CD14-positive monocyte (primary cell): Measurements from ENCODE around the gene EPHA4. TPM values are rescaled to one million over a fixed set of nuclear protein-coding genes. Genes with fewer than 3 reads are reported as not detected.

Experiments
- DNase-seq, 3 donors: peaks; one replicate each; pipeline ENCODE4 v3.0.0-alpha.2; 2011 to 2022
- H2AFZ ChIP-seq: 2 replicates; pipeline ENCODE4 v1.6.0; 2012; ENCODE audit warnings: mild to moderate bottlenecking, low read depth, low read length, inconsistent platforms; ENCODE audit not compliant: insufficient read depth, poor library complexity, severe bottlenecking
- H3K27ac ChIP-seq, 2 donors: 1 replicate in 1 of 2; 2 replicates in 1 of 2; pipeline ENCODE4 v1.5.1; 2012 to 2013; ENCODE audit warnings: low read length in 2 of 2, control low read depth in 1 of 2, inconsistent platforms in 1 of 2, low read depth in 1 of 2, mild to moderate bottlenecking in 1 of 2
- H3K27me3 ChIP-seq, 2 donors: one replicate each; pipeline versions ENCODE4 v1.6.0 to v1.6.1; 2011 to 2013; ENCODE audit warnings: low read length in 2 of 2; ENCODE audit not compliant: control insufficient read depth in 2 of 2, insufficient read depth in 2 of 2
- H3K36me3 ChIP-seq, 2 donors: replicated peaks in 1 of 2; 1 replicate in 1 of 2; 2 replicates in 1 of 2; pipeline versions ENCODE4 v1.5.1 to v1.6.1; 2012 to 2013; ENCODE audit warnings: low read length in 2 of 2, control low read depth in 1 of 2, inconsistent platforms in 1 of 2, mild to moderate bottlenecking in 1 of 2; ENCODE audit not compliant: insufficient read depth in 2 of 2, control insufficient read depth in 1 of 2
- H3K4me1 ChIP-seq, 2 donors: 1 replicate in 1 of 2; 2 replicates in 1 of 2; pipeline versions ENCODE4 v1.5.1 to v1.6.1; 2012 to 2013; ENCODE audit warnings: low read length in 2 of 2, control low read depth in 1 of 2, inconsistent platforms in 1 of 2, mild to moderate bottlenecking in 1 of 2, moderate library complexity in 1 of 2; ENCODE audit not compliant: insufficient read depth in 2 of 2, control insufficient read depth in 1 of 2
- H3K4me2 ChIP-seq: replicated peaks from 2 replicates; pipeline ENCODE3; 2012; ENCODE audit warnings: low read length, moderate library complexity, mild to moderate bottlenecking; ENCODE audit not compliant: poor library complexity, severe bottlenecking; ENCODE audit errors: extremely low read depth
- H3K4me3 ChIP-seq, 3 experiments: fragments of 200-600 bp in 1 of 3; sonication (generic) in 1 of 3; replicated peaks in 1 of 3; 1 replicate in 2 of 3; 2 replicates in 1 of 3; pipeline ENCODE4 v1.5.1; 2011 to 2013; ENCODE audit warnings: low read length in 3 of 3, mild to moderate bottlenecking in 3 of 3, control low read depth in 2 of 3, low read depth in 2 of 3, inconsistent platforms in 1 of 3, moderate library complexity in 1 of 3
- H3K79me2 ChIP-seq: 2 replicates; pipeline ENCODE4 v1.6.0; 2012; ENCODE audit warnings: mild to moderate bottlenecking, control low read depth, inconsistent platforms, low read length, moderate library complexity; ENCODE audit not compliant: insufficient read depth
- H3K9ac ChIP-seq: 2 replicates; pipeline ENCODE4 v1.6.0; 2017; ENCODE audit warnings: low read length, mild to moderate bottlenecking; ENCODE audit not compliant: insufficient read depth, poor library complexity, severe bottlenecking
- H3K9me3 ChIP-seq, 2 donors: replicated peaks in 1 of 2; 1 replicate in 1 of 2; 2 replicates in 1 of 2; pipeline versions ENCODE4 v1.5.1 to v1.6.1; 2012 to 2013; ENCODE audit warnings: low read length in 2 of 2, control low read depth in 1 of 2; ENCODE audit not compliant: control insufficient read depth in 1 of 2, insufficient read depth in 1 of 2
- H4K20me1 ChIP-seq: 2 replicates; pipeline ENCODE4 v1.6.0; 2012; ENCODE audit warnings: mild to moderate bottlenecking, low read length, control low read depth, moderate library complexity; ENCODE audit not compliant: insufficient read depth
- H3K27ac Mint-ChIP-seq, 7 donors: one replicate each; pipeline ENCODE4 v1.8.0; 2020; ENCODE audit warnings: mild to moderate bottlenecking in 7 of 7, mixed read lengths in 7 of 7, moderate library complexity in 6 of 7, inconsistent platforms in 2 of 7
- H3K27me3 Mint-ChIP-seq, 3 donors: one replicate each; pipeline ENCODE4 v1.8.0; 2021 to 2022; ENCODE audit warnings: low read depth in 3 of 3, mild to moderate bottlenecking in 3 of 3, mixed read lengths in 3 of 3, moderate library complexity in 3 of 3, inconsistent platforms in 1 of 3
- H3K36me3 Mint-ChIP-seq, 2 donors: one replicate each; pipeline ENCODE4 v1.8.0; 2020; ENCODE audit warnings: mixed read lengths in 2 of 2, inconsistent platforms in 1 of 2, mild to moderate bottlenecking in 1 of 2
- H3K4me1 Mint-ChIP-seq: one replicate; pipeline ENCODE4 v1.8.0; 2020; ENCODE audit warnings: mild to moderate bottlenecking, mixed read lengths
- H3K4me3 Mint-ChIP-seq, 2 donors: one replicate each; pipeline ENCODE4 v1.8.0; 2020; ENCODE audit warnings: mild to moderate bottlenecking in 2 of 2, mixed read lengths in 2 of 2, moderate library complexity in 1 of 2
- H3K9me3 Mint-ChIP-seq, 7 donors: one replicate each; pipeline ENCODE4 v1.8.0; 2020 to 2022; ENCODE audit warnings: mixed read lengths in 7 of 7, mild to moderate bottlenecking in 6 of 7, moderate library complexity in 6 of 7, inconsistent platforms in 2 of 7
- WGBS: methylation state at CpG from one replicate; pipeline ENCODE4 v1.1.5; 2013; ENCODE audit warnings: missing lambda C conversion rate; ENCODE audit not compliant: insufficient coverage; 5-methylcytosine and 5-hydroxymethylcytosine counted together
- intact Hi-C, 2 donors: fragments of 100-400 bp; cut with micrococcal nuclease; formaldehyde crosslinking; loops; one replicate each; pipeline versions ENCODE4 v1.15.0 to v1.15.1; 2023
- polyA plus RNA-seq, 3 donors: library from polyadenylated mRNA; depleted of rRNA in 1 of 3; unstranded in 2 of 3; stranded (reverse) in 1 of 3; fragments of 300-500 nt in 2 of 3; fragments of >200 nt in 1 of 3; fragmentation: Illumina TruSeq in 2 of 3; gene quantifications; 1 replicate in 2 of 3; 2 replicates in 1 of 3; pipeline ENCODE4 v1.2.3, GENCODE V29; 2012 to 2021
- TF ChIP-seq, protein P1 (sequence below): fragments of 200-600 bp; IDR thresholded peaks from one replicate; pipeline ENCODE4 v1.8.0; 2022; ENCODE audit warnings: antibody characterized with exemption, mild to moderate bottlenecking

EPHA4 gene
- polyA plus RNA-seq, 3 donors, result 0.15 to 0.31 TPM; not detected in 1

DNA sequence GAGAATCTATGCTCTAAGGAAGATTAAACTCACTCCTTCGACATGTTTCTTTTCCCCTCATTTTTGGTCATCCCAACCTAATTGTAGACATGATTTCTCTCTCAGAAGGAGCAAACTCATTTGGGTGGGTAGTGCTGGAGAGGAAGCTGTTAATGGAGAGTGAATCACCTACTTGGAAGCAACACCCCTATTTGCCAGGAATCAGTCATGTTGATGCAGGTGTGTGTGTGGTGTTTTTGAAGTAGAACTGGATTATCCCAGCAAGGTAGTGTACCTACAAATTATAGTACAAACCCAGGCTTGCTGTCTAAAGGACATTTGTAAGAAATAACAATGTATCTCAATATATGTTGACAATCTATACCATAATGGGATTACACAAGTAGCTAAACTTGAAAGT, 186.4 kb downstream of the EPHA4 start:
- TF ChIP-seq, protein P1, sequence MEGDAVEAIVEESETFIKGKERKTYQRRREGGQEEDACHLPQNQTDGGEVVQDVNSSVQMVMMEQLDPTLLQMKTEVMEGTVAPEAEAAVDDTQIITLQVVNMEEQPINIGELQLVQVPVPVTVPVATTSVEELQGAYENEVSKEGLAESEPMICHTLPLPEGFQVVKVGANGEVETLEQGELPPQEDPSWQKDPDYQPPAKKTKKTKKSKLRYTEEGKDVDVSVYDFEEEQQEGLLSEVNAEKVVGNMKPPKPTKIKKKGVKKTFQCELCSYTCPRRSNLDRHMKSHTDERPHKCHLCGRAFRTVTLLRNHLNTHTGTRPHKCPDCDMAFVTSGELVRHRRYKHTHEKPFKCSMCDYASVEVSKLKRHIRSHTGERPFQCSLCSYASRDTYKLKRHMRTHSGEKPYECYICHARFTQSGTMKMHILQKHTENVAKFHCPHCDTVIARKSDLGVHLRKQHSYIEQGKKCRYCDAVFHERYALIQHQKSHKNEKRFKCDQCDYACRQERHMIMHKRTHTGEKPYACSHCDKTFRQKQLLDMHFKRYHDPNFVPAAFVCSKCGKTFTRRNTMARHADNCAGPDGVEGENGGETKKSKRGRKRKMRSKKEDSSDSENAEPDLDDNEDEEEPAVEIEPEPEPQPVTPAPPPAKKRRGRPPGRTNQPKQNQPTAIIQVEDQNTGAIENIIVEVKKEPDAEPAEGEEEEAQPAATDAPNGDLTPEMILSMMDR, result no peak
- Histone ChIP-seq H3K4me3 (no peak overlapping the region), H2AFZ (no peak overlapping the region), H3K4me1 (no peaks in the 10 kb centered on the region), H4K20me1 (no peaks in the 10 kb centered on the region), H3K79me2 (no peaks in the 10 kb centered on the region), H3K27me3 (no peaks in the 10 kb centered on the region), H3K27ac (no peak overlapping the region), H3K4me2 (no peak overlapping the region), H3K9me3 (no peaks in the 10 kb centered on the region), H3K9ac (no peak overlapping the region), H3K36me3 (no peaks in the 10 kb centered on the region)
- H3K4me1 Mint-ChIP-seq, result no peaks in the 10 kb centered on the region
- H3K4me3 Mint-ChIP-seq, result no peak overlapping the region
- peaks cover 0 to 3% (median 0%) of the 10 kb centered on the region in 3 donors for H3K27me3 Mint-ChIP-seq
- H3K9me3 Mint-ChIP-seq, result peaks cover 0 to 7% (median 1%) of the 10 kb centered on the region in 7 donors
- no peaks in the 10 kb centered on the region for H3K36me3 Mint-ChIP-seq
- WGBS, result no CpG with 5 or more reads among the region's 1 CpG
- no peak for DNase-seq
- no peak overlapping the region for H3K27ac Mint-ChIP-seq
- intact Hi-C loops, result no loop called here

DNA sequence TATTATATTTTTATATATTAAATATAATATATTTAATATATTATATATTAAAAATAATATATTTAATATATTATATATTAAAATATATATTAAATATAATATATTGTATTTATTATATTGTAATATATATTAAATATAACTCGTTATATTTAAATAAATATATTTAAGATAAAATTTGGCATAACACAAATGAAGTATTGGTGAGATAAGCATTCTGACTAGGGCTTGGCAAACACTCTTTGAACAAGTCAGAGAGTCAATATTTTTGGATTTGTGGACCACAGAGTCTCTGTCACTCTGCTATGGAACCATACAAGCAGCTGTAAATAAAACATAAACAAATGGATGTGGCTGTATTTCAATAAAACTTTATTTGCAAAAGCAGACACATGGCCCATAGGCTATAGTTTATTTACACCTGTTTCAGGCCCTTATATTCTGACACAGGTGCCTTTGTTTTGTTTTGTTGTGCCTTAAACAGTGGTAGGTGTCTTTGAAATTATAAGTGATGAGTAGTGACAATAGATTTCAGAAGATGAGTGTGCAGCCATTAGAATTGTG, 190.1 kb downstream of the EPHA4 start:
- no peak overlapping the region for H3K27ac ChIP-seq
- no peak overlapping the region for H3K4me3 Mint-ChIP-seq
- no peak overlapping the region for H3K9ac ChIP-seq
- H3K27me3 Mint-ChIP-seq, result peaks cover 0 to 3% (median 1%) of the 10 kb centered on the region in 3 donors
- WGBS, result no CpG with 5 or more reads among the region's 1 CpG
- H3K9me3 ChIP-seq, result no peaks in the 10 kb centered on the region
- no peaks in the 10 kb centered on the region for H3K36me3 ChIP-seq
- no peaks in the 10 kb centered on the region for H3K4me1 Mint-ChIP-seq
- no peaks in the 10 kb centered on the region for H3K79me2 ChIP-seq
- DNase-seq, result no peak
- H4K20me1 ChIP-seq, result no peaks in the 10 kb centered on the region
- H3K4me3 ChIP-seq, result no peak overlapping the region
- H3K4me1 ChIP-seq, result no peaks in the 10 kb centered on the region
- intact Hi-C loops, result no loop called here
- H3K9me3 Mint-ChIP-seq, result peaks cover 0 to 6% (median 0%) of the 10 kb centered on the region in 7 donors
- H3K4me2 ChIP-seq, result no peak overlapping the region
- H2AFZ ChIP-seq, result no peak overlapping the region
- H3K27me3 ChIP-seq, result no peaks in the 10 kb centered on the region
- H3K36me3 Mint-ChIP-seq, result no peaks in the 10 kb centered on the region
- H3K27ac Mint-ChIP-seq, result no peak overlapping the region
- TF ChIP-seq, protein P1, result no peak
